Measurements from ENCODE around the gene TTBK2. TPM values are rescaled to one million over a fixed set of nuclear protein-coding genes. Genes with fewer than 3 reads are reported as not detected.

The TTBK2 gene
- total RNA-seq, 1 experiment from 2014 or later, result 17.2 TPM

DNA sequence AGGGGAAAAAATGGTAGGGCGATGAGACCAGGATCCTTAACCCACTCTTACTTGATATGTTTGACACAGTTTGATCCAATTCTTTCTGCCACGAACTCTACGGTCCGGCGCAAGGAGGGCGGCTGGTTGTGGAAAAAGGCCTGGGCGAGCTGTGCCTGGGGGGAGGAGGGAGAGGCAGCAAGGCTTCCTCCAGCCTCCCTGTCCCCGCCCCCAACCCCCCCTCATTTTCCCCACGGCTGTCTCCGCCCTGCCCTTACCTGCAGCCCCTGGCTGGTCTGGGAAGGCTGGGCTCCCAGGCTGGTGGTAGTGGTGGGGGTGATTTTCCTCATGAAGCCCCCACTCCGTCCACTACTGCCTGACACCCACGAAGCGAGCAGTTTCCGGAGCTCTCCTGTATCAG is 191.6 kb downstream of the TTBK2 start:
- no peaks in the 10 kb centered on the region for H3K9me3 ChIP-seq (ENCODE audit: control insufficient read depth, insufficient read depth, low read depth, low read length)
- no peak for ATAC-seq
- H3K36me3 ChIP-seq (ENCODE audit: control insufficient read depth, insufficient read depth, low read length), result peaks cover 2% of the 10 kb centered on the region
- no peaks in the 10 kb centered on the region for H3K4me1 ChIP-seq (ENCODE audit: control insufficient read depth, insufficient read depth, low read length)
- DNase-seq (ENCODE audit: low read depth, low spot score), result no peak
- H3K27ac ChIP-seq (ENCODE audit: low read length), result no peak overlapping the region
- in situ Hi-C loops (cut with HindIII; ENCODE audit: low pct_unique_long_range_greater_than_20kb, low sequenced_read_pairs) (no loop called here), intact Hi-C loops (cut with micrococcal nuclease; ENCODE audit: unreplicated experiment) (no loop called here)
- no peaks in the 10 kb centered on the region for H3K27me3 ChIP-seq (ENCODE audit: control insufficient read depth, insufficient read depth, low read length)
- ChIA-PET POLR2A (no interaction called here), CTCF (interaction anchor here (0.8 kb wide), 1 partner anchor 18 kb away, joined by 3 read pairs; no protein-coding TSS in a partner anchor)
- TF ChIP-seq TCF7L2 (IDR thresholded peaks at IDR 0.05; ENCODE audit: low read depth, low read length) (no peak), POLR2AphosphoS5 (IDR thresholded peaks at IDR 0.05; ENCODE audit: low read depth, low read length) (no peak), SIN3A (IDR thresholded peaks at IDR 0.05; ENCODE audit: borderline replicate concordance, insufficient read depth, low read depth, low read length) (no peak)
- TF ChIP-seq, protein P1, sequence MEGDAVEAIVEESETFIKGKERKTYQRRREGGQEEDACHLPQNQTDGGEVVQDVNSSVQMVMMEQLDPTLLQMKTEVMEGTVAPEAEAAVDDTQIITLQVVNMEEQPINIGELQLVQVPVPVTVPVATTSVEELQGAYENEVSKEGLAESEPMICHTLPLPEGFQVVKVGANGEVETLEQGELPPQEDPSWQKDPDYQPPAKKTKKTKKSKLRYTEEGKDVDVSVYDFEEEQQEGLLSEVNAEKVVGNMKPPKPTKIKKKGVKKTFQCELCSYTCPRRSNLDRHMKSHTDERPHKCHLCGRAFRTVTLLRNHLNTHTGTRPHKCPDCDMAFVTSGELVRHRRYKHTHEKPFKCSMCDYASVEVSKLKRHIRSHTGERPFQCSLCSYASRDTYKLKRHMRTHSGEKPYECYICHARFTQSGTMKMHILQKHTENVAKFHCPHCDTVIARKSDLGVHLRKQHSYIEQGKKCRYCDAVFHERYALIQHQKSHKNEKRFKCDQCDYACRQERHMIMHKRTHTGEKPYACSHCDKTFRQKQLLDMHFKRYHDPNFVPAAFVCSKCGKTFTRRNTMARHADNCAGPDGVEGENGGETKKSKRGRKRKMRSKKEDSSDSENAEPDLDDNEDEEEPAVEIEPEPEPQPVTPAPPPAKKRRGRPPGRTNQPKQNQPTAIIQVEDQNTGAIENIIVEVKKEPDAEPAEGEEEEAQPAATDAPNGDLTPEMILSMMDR (IDR thresholded peaks at IDR 0.05), result no peak
- TF ChIP-seq, protein P2, sequence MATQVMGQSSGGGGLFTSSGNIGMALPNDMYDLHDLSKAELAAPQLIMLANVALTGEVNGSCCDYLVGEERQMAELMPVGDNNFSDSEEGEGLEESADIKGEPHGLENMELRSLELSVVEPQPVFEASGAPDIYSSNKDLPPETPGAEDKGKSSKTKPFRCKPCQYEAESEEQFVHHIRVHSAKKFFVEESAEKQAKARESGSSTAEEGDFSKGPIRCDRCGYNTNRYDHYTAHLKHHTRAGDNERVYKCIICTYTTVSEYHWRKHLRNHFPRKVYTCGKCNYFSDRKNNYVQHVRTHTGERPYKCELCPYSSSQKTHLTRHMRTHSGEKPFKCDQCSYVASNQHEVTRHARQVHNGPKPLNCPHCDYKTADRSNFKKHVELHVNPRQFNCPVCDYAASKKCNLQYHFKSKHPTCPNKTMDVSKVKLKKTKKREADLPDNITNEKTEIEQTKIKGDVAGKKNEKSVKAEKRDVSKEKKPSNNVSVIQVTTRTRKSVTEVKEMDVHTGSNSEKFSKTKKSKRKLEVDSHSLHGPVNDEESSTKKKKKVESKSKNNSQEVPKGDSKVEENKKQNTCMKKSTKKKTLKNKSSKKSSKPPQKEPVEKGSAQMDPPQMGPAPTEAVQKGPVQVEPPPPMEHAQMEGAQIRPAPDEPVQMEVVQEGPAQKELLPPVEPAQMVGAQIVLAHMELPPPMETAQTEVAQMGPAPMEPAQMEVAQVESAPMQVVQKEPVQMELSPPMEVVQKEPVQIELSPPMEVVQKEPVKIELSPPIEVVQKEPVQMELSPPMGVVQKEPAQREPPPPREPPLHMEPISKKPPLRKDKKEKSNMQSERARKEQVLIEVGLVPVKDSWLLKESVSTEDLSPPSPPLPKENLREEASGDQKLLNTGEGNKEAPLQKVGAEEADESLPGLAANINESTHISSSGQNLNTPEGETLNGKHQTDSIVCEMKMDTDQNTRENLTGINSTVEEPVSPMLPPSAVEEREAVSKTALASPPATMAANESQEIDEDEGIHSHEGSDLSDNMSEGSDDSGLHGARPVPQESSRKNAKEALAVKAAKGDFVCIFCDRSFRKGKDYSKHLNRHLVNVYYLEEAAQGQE (IDR thresholded peaks at IDR 0.05; ENCODE audit: insufficient read depth in 1 of 2, low read depth in 2 of 2, low read length in 1 of 2), result no peak
- BruUV-seq (replicated peaks), result no TSS peak
- H3K4me3 ChIP-seq (ENCODE audit: low read depth in 2 of 2, low read length in 2 of 2), result no peak overlapping the region

DNA sequence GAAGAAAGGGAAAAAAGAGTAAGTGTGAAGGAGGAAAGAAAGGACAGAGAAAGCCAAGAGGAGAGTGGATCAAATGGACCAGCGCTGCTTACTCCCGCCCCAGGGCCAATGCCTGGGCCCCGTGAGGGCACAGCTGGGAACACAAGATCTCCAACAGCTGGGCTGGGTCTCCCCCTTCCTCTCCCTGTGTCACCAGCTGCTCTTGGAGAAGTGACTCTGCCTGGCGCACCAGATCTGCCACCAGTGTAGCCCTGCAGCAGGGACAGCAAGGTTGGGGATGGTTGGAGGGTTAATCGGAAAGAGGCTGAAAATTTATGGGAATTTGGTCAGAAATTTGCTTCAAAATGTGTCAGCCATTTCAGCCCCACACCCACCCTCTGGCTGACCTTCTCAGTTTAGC is 192.0 kb downstream of the TTBK2 start:
- intact Hi-C loops (cut with micrococcal nuclease; ENCODE audit: unreplicated experiment) (no loop called here), in situ Hi-C loops (cut with HindIII; ENCODE audit: low pct_unique_long_range_greater_than_20kb, low sequenced_read_pairs) (no loop called here)
- Histone ChIP-seq H3K27me3 (ENCODE audit: control insufficient read depth, insufficient read depth, low read length) (no peaks in the 10 kb centered on the region), H3K36me3 (ENCODE audit: control insufficient read depth, insufficient read depth, low read length) (peaks cover 2% of the 10 kb centered on the region), H3K4me3 (ENCODE audit: low read depth in 2 of 2, low read length in 2 of 2) (no peak overlapping the region), H3K9me3 (ENCODE audit: control insufficient read depth, insufficient read depth, low read depth, low read length) (no peaks in the 10 kb centered on the region), H3K4me1 (ENCODE audit: control insufficient read depth, insufficient read depth, low read length) (no peaks in the 10 kb centered on the region), H3K27ac (ENCODE audit: low read length) (no peak overlapping the region)
- no peak for TF ChIP-seq TCF7L2 (IDR thresholded peaks at IDR 0.05; ENCODE audit: low read depth, low read length)
- POLR2A ChIA-PET, result no interaction called here
- ATAC-seq (no peak), DNase-seq (ENCODE audit: low read depth, low spot score) (no peak)
- CTCF ChIA-PET, result no interaction called here
- no TSS peak for BruUV-seq (replicated peaks)

DNA sequence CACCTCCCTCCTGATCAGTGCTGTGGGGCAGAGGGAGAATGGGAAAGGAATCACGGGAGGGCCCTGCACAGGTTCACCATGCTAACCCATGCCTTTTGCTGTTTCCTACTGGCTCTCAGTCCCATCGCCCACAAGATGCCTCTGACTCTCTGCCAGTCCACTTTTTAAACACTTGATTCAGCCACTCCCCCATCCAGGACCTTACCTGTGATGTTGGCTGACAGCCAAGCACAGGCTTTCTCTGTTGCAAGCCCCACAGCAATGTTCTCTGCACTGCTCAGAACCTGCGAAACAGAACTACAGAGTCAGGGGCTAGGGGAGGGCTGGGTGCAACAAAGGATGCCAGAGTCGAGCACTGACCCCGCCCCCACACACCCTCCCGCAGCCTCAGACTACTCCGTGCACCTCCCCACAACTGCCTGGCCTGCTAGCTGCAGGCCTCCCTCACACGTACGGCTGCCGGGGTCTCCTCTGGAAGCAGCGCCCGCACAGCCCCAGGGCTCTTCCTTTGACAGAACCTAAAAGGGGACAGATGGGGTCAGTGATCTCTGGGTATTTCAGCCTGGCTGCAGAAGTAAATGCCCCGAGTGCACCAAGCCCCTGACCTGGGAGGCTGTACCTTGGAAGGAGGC is 192.7 kb downstream of the TTBK2 start:
- no peak overlapping the region for H3K27ac ChIP-seq (ENCODE audit: low read length)
- BruUV-seq (replicated peaks), result no TSS peak
- CTCF ChIA-PET, result no interaction called here
- in situ Hi-C loops (cut with HindIII; ENCODE audit: low pct_unique_long_range_greater_than_20kb, low sequenced_read_pairs), result no loop called here
- H3K4me1 ChIP-seq (ENCODE audit: control insufficient read depth, insufficient read depth, low read length), result no peaks in the 10 kb centered on the region
- TF ChIP-seq POLR2AphosphoS5 (IDR thresholded peaks at IDR 0.05; ENCODE audit: low read depth, low read length) (no peak), TCF7L2 (IDR thresholded peaks at IDR 0.05; ENCODE audit: low read depth, low read length) (no peak), SIN3A (IDR thresholded peaks at IDR 0.05; ENCODE audit: borderline replicate concordance, insufficient read depth, low read depth, low read length) (no peak)
- TF ChIP-seq, protein P1 (IDR thresholded peaks at IDR 0.05), result no peak
- TF ChIP-seq, protein P2 (IDR thresholded peaks at IDR 0.05; ENCODE audit: insufficient read depth in 1 of 2, low read depth in 2 of 2, low read length in 1 of 2), result no peak
- H3K36me3 ChIP-seq (ENCODE audit: control insufficient read depth, insufficient read depth, low read length), result peaks cover 2% of the 10 kb centered on the region
- ATAC-seq (no peak), DNase-seq (ENCODE audit: low read depth, low spot score) (no peak)
- H3K9me3 ChIP-seq (ENCODE audit: control insufficient read depth, insufficient read depth, low read depth, low read length), result no peaks in the 10 kb centered on the region
- H3K4me3 ChIP-seq (ENCODE audit: low read depth in 2 of 2, low read length in 2 of 2), result no peak overlapping the region
- POLR2A ChIA-PET, result no interaction called here
- intact Hi-C loops (cut with micrococcal nuclease; ENCODE audit: unreplicated experiment), result no loop called here
- no peaks in the 10 kb centered on the region for H3K27me3 ChIP-seq (ENCODE audit: control insufficient read depth, insufficient read depth, low read length)

Measured in Panc1 (cell line).